Duodenal mucosa (tissue), 2 donors: ENCODE data around the gene FCN2.

ENCODE experiments used
- H3K27ac ChIP-seq: one replicate; pipeline ENCODE4 v1.7.0; 2013; ENCODE audit warnings: low read depth, low read length
- H3K27me3 ChIP-seq, 2 donors: one replicate each; pipeline ENCODE4 v1.7.0; 2013; ENCODE audit warnings: low read length in 2 of 2, control low read depth in 1 of 2; ENCODE audit not compliant: insufficient read depth in 2 of 2, control insufficient read depth in 1 of 2
- H3K36me3 ChIP-seq, 2 donors: one replicate each; pipeline ENCODE4 v1.7.0; 2013; ENCODE audit warnings: low read length in 2 of 2, control low read depth in 1 of 2; ENCODE audit not compliant: insufficient read depth in 2 of 2, control insufficient read depth in 1 of 2
- H3K4me1 ChIP-seq, 2 donors: one replicate each; pipeline ENCODE4 v1.7.0; 2013; ENCODE audit warnings: low read length in 2 of 2, control low read depth in 1 of 2; ENCODE audit not compliant: insufficient read depth in 2 of 2, control insufficient read depth in 1 of 2
- H3K4me3 ChIP-seq, 2 donors: one replicate each; pipeline ENCODE4 v1.7.0; 2013; ENCODE audit warnings: low read length in 2 of 2, low read depth in 1 of 2
- H3K9ac ChIP-seq, 2 donors: one replicate each; pipeline ENCODE4 v1.7.0; 2013; ENCODE audit warnings: low read length in 2 of 2, low read depth in 1 of 2
- H3K9me3 ChIP-seq, 2 donors: one replicate each; pipeline ENCODE4 v1.7.0; 2013; ENCODE audit warnings: low read length in 2 of 2, control low read depth in 1 of 2; ENCODE audit not compliant: control insufficient read depth in 1 of 2

Gene FCN2

GRCh38 chr9:134882204-134882785, 1.7 kb downstream of the FCN2 start:
- Histone ChIP-seq H3K9ac (no peak overlapping the region), H3K4me1 (no peaks in the 10 kb centered on the region), H3K27me3 (peaks cover 0 to 4% of the 10 kb centered on the region in 2 donors)

GRCh38 chr9:134883040-134883782, 2.6 kb downstream of the FCN2 start:
- H3K36me3 ChIP-seq, result no peaks in the 10 kb centered on the region
- no peaks in the 10 kb centered on the region for H3K4me1 ChIP-seq
- no peak overlapping the region for H3K9ac ChIP-seq
- H3K4me3 ChIP-seq, result no peak overlapping the region
- peaks cover 4% of the 10 kb centered on the region in 2 donors for H3K27me3 ChIP-seq
- H3K27ac ChIP-seq, result no peak overlapping the region
- H3K9me3 ChIP-seq, result no peaks in the 10 kb centered on the region

More at GRCh38 chr9:134882204-134882785, 1.7 kb downstream of the FCN2 start:
- Histone ChIP-seq H3K36me3 (no peaks in the 10 kb centered on the region), H3K27ac (no peak overlapping the region), H3K9me3 (no peaks in the 10 kb centered on the region), H3K4me3 (no peak overlapping the region)

- Histone ChIP-seq H3K9ac (no peak overlapping the region), H3K4me3 (no peak overlapping the region), H3K27me3 (peaks cover 1 to 4% of the 10 kb centered on the region in 2 donors), H3K36me3 (no peaks in the 10 kb centered on the region), H3K9me3 (no peaks in the 10 kb centered on the region), H3K4me1 (no peaks in the 10 kb centered on the region), H3K27ac (no peak overlapping the region)
Measured at GRCh38 chr9:134884492-134884891, 3.9 kb downstream of the FCN2 start.

- no peak overlapping the region for H3K9ac ChIP-seq
- H3K27ac ChIP-seq, result no peak overlapping the region
- no peak overlapping the region for H3K4me3 ChIP-seq
- peaks cover 0 to 4% of the 10 kb centered on the region in 2 donors for H3K27me3 ChIP-seq
- no peaks in the 10 kb centered on the region for H3K4me1 ChIP-seq
- no peaks in the 10 kb centered on the region for H3K9me3 ChIP-seq
- H3K36me3 ChIP-seq, result no peaks in the 10 kb centered on the region
Measured at GRCh38 chr9:134885001-134885678, 4.5 kb downstream of the FCN2 start.

GRCh38 chr9:134885679-134886412, 5.2 kb downstream of the FCN2 start:
- no peaks in the 10 kb centered on the region for H3K36me3 ChIP-seq
- H3K4me1 ChIP-seq, result no peaks in the 10 kb centered on the region
- no peak overlapping the region for H3K4me3 ChIP-seq
- H3K9me3 ChIP-seq, result no peaks in the 10 kb centered on the region
- no peak overlapping the region for H3K27ac ChIP-seq
- H3K27me3 ChIP-seq, result peaks cover 0 to 4% of the 10 kb centered on the region in 2 donors
- H3K9ac ChIP-seq, result no peak overlapping the region

GRCh38 chr9:134886413-134886913, 5.9 kb downstream of the FCN2 start:
- Histone ChIP-seq H3K36me3 (no peaks in the 10 kb centered on the region), H3K9me3 (no peaks in the 10 kb centered on the region), H3K27ac (no peak overlapping the region), H3K4me1 (no peaks in the 10 kb centered on the region), H3K27me3 (peaks cover 0 to 4% of the 10 kb centered on the region in 2 donors), H3K9ac (no peak overlapping the region), H3K4me3 (no peak overlapping the region)

- peaks cover 0 to 4% of the 10 kb centered on the region in 2 donors for H3K27me3 ChIP-seq
- no peaks in the 10 kb centered on the region for H3K4me1 ChIP-seq
- no peak overlapping the region for H3K4me3 ChIP-seq
- no peak overlapping the region for H3K9ac ChIP-seq
- H3K36me3 ChIP-seq, result no peaks in the 10 kb centered on the region
- no peak overlapping the region for H3K27ac ChIP-seq
- no peaks in the 10 kb centered on the region for H3K9me3 ChIP-seq
Measured at GRCh38 chr9:134887219-134887618, 6.6 kb downstream of the FCN2 start.

- no peaks in the 10 kb centered on the region for H3K36me3 ChIP-seq
- H3K9ac ChIP-seq, result no peak overlapping the region
- H3K27me3 ChIP-seq, result peaks cover 0 to 4% of the 10 kb centered on the region in 2 donors
- no peak overlapping the region for H3K4me3 ChIP-seq
- no peaks in the 10 kb centered on the region for H3K4me1 ChIP-seq
- no peak overlapping the region for H3K27ac ChIP-seq
- no peaks in the 10 kb centered on the region for H3K9me3 ChIP-seq
Measured at GRCh38 chr9:134887686-134888602, 7.3 kb downstream of the FCN2 start.

- Histone ChIP-seq H3K36me3 (no peaks in the 10 kb centered on the region), H3K4me1 (no peaks in the 10 kb centered on the region), H3K27me3 (peaks cover 0 to 4% of the 10 kb centered on the region in 2 donors), H3K9ac (no peak overlapping the region), H3K27ac (no peak overlapping the region), H3K4me3 (no peak overlapping the region), H3K9me3 (no peaks in the 10 kb centered on the region)
Measured at GRCh38 chr9:134888603-134889190, 8.1 kb downstream of the FCN2 start.
